ENCODE data around the gene APEX1.

Gene APEX1

GRCh38 chr14:20424851-20425250 is 30.2 kb upstream of the APEX1 start:
- H3K4me3 ChIP-seq (replicated peaks in 1 of 2; ENCODE audit: low read depth in 2 of 2, low read length in 2 of 2): no peak overlapping the region
- TF ChIP-seq CTCF (IDR thresholded peaks at IDR 0.05; ENCODE audit: low read depth, low read length): no peak
- DNase-seq (ENCODE audit: low read depth in 2 of 2): no peak

GRCh38 chr14:20427231-20428009 is 27.6 kb upstream of the APEX1 start:
- no peak for TF ChIP-seq CTCF (IDR thresholded peaks at IDR 0.05; ENCODE audit: low read depth, low read length)
- peak; percentile 54 to 61 for DNase-seq (ENCODE audit: low read depth in 2 of 2)
- no peak overlapping the region for H3K4me3 ChIP-seq (replicated peaks in 1 of 2; ENCODE audit: low read depth in 2 of 2, low read length in 2 of 2)

GRCh38 chr14:20428010-20428365 is 27.0 kb upstream of the APEX1 start:
- no peak overlapping the region for H3K4me3 ChIP-seq (replicated peaks in 1 of 2; ENCODE audit: low read depth in 2 of 2, low read length in 2 of 2)
- DNase-seq (ENCODE audit: low read depth in 2 of 2): no peak
- no peak for TF ChIP-seq CTCF (IDR thresholded peaks at IDR 0.05; ENCODE audit: low read depth, low read length)

- no peak for TF ChIP-seq CTCF (IDR thresholded peaks at IDR 0.05; ENCODE audit: low read depth, low read length)
- H3K4me3 ChIP-seq (replicated peaks in 1 of 2; ENCODE audit: low read depth in 2 of 2, low read length in 2 of 2): no peak overlapping the region
These were observed 26.2 kb upstream of the APEX1 start for GRCh38 chr14:20428802-20429201.

GRCh38 chr14:20429801-20430669 is 25.0 kb upstream of the APEX1 start:
- no peak overlapping the region for H3K4me3 ChIP-seq (replicated peaks in 1 of 2; ENCODE audit: low read depth in 2 of 2, low read length in 2 of 2)
- no peak for DNase-seq (ENCODE audit: low read depth in 2 of 2)
- TF ChIP-seq CTCF (IDR thresholded peaks at IDR 0.05; ENCODE audit: low read depth, low read length): no peak

More at GRCh38 chr14:20428802-20429201, 26.2 kb upstream of the APEX1 start:
- DNase-seq (ENCODE audit: low read depth in 2 of 2): no peak

- TF ChIP-seq CTCF (IDR thresholded peaks at IDR 0.05; ENCODE audit: low read depth, low read length): no peak
- H3K4me3 ChIP-seq (replicated peaks in 1 of 2; ENCODE audit: low read depth in 2 of 2, low read length in 2 of 2): peak overlapping the region; percentile 14 to 15
- peak in 1 of 2 donors; percentile 49 for DNase-seq (ENCODE audit: low read depth in 2 of 2)
These were observed 20.1 kb upstream of the APEX1 start for GRCh38 chr14:20434701-20435581.
